Muscle of arm (tissue), 14 donors: ENCODE measurements around the gene ADAP2. TPM values are rescaled to one million over a fixed set of nuclear protein-coding genes. Genes with fewer than 3 reads are reported as not detected.
"Not testable (repeated sequence)": the region's sequence is repeated elsewhere in the genome, so short reads cannot be mapped to it uniquely, and the experiment has no call there.

Experiments
- DNase-seq: peaks from one replicate; pipeline ENCODE4 v3.0.0-alpha.2; 2013
- long read RNA-seq, 11 donors: transcript quantifications; one replicate each; lab custom pipeline, GENCODE V29; 2026
- polyA plus RNA-seq, 12 donors: library from polyadenylated mRNA; unstranded; fragments of 120-200 nt; gene quantifications; one replicate each; pipeline ENCODE4 v1.2.1, GENCODE V29; 2013; ENCODE audit not compliant: insufficient read length in 12 of 12

The ADAP2 gene
- 10 to 100 TPM in 1 of 12 donors, 1 to 10 TPM in 10, not detected in 1; 3.2 to 14.5 (median 6.7) TPM for polyA plus RNA-seq
- long read RNA-seq, donor 1, partial matches to known transcripts: 0 of 1 reads
- long read RNA-seq, donor 1, other reads (novel, unspliced or antisense): 0 of 1 reads
- long read RNA-seq, donor 2, partial matches to known transcripts: 0 of 1 reads
- long read RNA-seq, donor 2, other reads (novel, unspliced or antisense): 0 of 1 reads
- long read RNA-seq, donor 3: 0 reads
- long read RNA-seq, donor 4: 0 reads
- long read RNA-seq, donor 5, partial matches to known transcripts: 0 of 1 reads
- long read RNA-seq, donor 5, other reads (novel, unspliced or antisense): 0 of 1 reads
- long read RNA-seq, donor 6, partial matches to known transcripts: 0 of 4 reads
- long read RNA-seq, donor 6, other reads (novel, unspliced or antisense): 0 of 4 reads
- long read RNA-seq, donor 7: 0 reads
- long read RNA-seq, donor 8, partial matches to known transcripts: 0 of 1 reads
- long read RNA-seq, donor 8, other reads (novel, unspliced or antisense): 0 of 1 reads
- long read RNA-seq, donor 9: 0 reads
- long read RNA-seq, donor 10: 0 reads
- long read RNA-seq, donor 11, partial matches to known transcripts: 0 of 1 reads
- long read RNA-seq, donor 11, other reads (novel, unspliced or antisense): 0 of 1 reads

GRCh38 chr17:30921544-30922196 lies at the start of gene ADAP2:
Gene ADAP2 (plus strand): TSS chr17:30921945. CDS start chr17:30922015, 70 bp downstream.
- DNase-seq: no peak

GRCh38 chr17:30886187-30886586 lies 35.6 kb upstream of the ADAP2 start:
- DNase-seq: no peak

DNA sequence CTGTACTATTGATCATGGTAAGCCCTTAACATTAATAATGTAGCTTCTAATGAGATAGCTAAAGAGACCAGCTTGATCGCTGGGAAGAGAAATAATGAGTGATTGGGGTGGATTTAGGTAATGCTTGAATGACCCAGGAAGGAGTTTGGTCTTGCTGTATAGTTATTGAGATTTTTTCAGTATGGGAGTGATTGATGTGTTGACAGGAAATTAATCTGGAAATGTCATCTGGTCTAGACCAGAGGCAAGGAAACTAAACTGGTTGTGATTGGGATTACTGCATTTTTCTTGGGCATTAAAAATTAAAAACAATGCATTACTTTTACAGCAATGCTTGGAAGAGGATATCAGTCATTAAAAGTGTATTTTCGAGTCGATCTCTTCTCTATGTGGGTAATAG lies 27.5 kb upstream of the ADAP2 start:
- DNase-seq: no peak

GRCh38 chr17:30897311-30897710 lies 24.4 kb upstream of the ADAP2 start:
- no peak for DNase-seq

- DNase-seq: no peak
Observed at GRCh38 chr17:30905742-30906100, 16.0 kb upstream of the ADAP2 start.

- DNase-seq: peak; percentile 93
Observed at GRCh38 chr17:30906101-30906911, 15.4 kb upstream of the ADAP2 start, which contains the start of gene TEFM. Gene TEFM (minus strand): TSS chr17:30906238. CDS start chr17:30906198, 40 bp downstream.

DNA sequence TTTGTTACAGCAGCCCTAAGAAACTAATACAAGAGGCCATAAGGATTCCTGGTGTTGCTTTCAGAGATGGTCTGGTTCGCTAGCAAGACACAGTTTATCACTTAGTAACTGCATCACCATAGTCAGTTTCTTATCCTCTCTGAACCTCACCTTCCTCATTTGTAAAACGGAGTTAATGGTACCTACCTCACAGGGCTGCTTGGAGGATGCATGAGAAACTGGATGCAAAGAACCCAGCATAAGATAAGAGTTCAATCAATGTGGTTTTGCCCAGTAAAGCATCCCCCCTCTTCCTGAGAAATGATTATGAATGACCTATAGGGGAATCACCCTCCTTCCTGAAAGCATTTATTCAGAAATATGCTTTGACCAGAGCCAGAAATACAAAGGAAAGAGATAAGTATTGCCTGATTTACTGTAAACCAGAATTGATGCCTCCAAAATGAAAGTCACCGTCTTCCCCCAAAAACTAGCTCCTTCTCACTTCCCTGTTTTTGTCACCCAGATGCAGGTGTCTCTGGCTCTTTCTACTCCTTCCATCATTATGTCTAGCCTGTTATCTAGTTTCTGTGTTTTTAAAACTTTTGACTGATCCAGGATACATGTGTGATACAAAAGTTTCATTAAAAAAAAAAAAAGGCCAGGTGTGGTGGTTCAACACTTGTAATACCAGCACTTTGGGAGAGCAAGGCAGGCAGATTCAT lies 12.9 kb upstream of the ADAP2 start:
- no peak for DNase-seq

GRCh38 chr17:30910151-30910550 lies 11.6 kb upstream of the ADAP2 start:
- not testable (repeated sequence) for DNase-seq

- DNase-seq: no peak
Observed at GRCh38 chr17:30913955-30914354, 7.8 kb upstream of the ADAP2 start.

- DNase-seq: no peak
Observed at GRCh38 chr17:30915833-30916611, 5.7 kb upstream of the ADAP2 start.

- DNase-seq: no peak
Observed at GRCh38 chr17:30917050-30917449, 4.7 kb upstream of the ADAP2 start.

GRCh38 chr17:30920282-30920681 lies 1.5 kb upstream of the ADAP2 start:
- no peak for DNase-seq

DNA sequence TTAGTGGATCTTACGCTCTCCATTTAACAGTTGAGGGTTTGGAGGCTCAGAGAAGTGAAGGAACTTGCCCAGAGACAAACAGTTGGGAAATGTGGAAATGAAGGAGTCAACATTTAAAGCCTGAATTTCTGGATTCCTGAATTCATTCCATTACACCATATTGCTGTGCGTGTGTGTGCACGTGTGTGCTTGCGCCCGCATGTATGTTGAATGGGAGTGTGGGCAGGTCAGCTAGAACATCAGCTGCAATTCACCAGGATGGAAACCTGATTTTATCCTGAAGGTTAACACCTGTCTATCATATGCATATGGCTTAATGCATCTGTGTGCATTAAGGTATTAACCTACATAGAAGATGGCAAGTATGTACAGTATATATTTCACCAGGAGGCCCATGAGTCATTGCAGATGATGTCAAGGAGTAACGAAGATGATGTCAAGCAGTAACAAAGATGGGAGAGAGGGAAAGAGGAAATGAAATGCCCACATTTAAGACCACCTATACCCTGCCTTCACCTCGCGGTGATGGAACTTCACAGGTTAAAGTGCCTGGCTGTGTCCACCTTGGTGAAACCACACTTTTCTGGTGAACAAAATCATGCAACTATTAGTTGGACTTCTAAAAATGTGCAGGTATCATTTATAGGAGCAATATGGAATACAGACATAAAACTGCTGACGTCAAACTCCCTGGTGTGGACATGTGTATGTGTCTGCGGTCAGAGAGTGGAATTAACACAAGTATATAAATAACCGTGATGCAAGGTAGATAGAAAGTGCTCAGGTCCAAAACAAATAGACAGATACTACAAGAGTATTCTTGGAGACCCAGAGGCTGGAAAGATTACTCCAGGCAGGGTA lies 832 bp upstream of the ADAP2 start:
- no peak for DNase-seq

GRCh38 chr17:30922235-30923030 lies 688 bp downstream of the ADAP2 start:
- no peak for DNase-seq

- DNase-seq: no peak
Observed at GRCh38 chr17:30924341-30924740, 2.6 kb downstream of the ADAP2 start.

DNA sequence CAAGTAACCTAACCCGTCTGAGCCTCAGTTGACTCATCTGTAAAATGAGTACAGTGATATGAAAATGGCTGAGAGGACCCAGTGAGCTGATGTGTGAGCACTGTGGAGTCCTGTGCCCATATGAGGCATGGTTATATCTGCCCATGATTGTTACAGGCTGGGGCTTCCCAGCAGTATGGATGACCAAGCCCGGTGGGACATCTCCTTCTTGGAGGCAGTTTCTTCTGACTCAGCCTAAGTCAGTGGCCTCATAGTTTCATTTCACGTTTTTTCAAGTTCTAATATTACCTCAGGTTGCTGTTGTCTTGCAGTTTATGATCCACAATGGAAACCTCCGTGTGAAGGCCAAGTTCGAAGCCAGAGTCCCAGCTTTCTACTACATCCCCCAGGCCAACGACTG lies 4.8 kb downstream of the ADAP2 start:
- DNase-seq: no peak

- DNase-seq: no peak
Observed at GRCh38 chr17:30927756-30928155, 6.0 kb downstream of the ADAP2 start.

GRCh38 chr17:30928584-30928983 lies 6.8 kb downstream of the ADAP2 start:
- no peak for DNase-seq
